ENCODE measurements around the gene PHACTR1.

The PHACTR1 gene

DNA sequence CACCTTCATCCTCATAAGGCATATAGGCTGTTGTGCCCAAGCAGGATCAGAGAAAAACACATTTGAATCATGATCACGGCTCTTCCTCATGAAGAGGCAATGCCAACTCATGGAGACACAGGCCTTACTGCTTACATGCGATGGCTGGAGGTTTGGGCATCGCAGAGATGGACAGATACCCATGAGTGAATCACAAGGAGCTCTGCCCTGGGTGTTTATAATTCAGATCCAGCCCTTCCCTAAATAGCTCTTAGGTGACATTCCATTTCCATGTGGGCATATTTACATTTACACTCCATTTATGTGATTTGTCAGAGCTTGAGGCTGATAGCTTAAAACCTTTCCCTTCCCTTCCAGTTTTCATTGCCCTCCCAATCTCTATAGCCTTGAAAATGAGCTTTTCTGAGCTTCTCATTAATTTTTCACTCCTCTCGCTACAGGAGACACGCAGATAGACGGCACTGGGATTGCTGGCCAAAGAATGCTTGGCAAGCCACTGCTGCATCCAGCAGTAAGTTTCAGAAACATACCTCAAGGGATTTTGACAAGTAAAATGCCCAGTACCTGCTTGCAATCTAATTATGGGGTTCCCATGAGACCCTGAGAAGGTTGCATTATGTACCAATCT, 362.6 kb downstream of the PHACTR1 start:
- no peak for DNase-seq

DNA sequence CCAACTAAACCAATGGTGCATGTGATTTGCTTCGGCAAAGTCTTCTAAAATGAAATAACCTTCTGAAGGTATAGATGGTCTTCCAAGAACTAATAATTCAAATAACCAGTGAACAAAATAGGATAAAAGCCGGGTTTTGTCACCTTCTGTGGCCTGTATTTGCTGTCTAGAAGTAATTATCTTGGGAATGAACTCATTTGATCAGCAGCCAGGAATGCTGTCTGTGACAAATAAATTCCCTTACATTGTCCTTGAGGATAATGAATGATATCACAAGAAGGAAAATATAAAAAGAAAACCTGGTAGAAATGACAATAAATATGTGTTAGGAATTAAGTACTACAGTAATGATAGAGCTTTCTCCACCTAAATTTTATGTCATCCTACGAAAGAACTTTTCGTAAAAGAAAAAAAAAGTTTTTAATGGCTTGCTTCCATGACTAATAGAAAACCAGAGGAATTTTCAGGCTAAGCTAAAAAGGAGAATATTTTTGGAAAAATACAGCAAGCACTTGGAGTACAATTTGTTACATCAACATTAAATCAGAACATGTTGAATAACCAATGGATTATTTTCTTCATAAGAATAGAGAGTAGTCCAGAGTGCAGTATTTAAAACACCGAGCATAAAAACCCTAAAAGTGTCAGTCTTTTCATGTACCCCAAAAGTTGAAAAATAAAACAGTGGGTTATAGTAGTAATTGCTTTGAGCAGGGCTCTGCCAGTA, 364.1 kb downstream of the PHACTR1 start:
- DNase-seq: no peak

DNA sequence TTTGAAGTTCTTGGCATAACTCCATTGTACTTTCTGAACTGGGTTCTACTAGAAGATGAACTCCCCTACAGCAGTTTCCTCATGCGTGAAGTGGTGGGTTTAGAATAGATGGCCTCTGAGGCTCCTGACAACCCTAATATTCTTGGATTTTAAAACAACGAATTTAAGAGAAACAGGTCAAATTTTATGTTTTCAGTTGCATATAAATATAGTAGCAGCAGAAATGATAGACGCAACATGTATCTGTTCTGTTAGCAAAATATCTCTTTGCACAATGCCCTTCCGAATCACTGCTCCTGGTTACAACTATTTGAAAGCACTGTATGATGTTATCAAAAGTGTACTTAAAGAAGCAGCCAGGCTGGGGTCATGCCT, 364.6 kb downstream of the PHACTR1 start:
- no peak for DNase-seq

DNA sequence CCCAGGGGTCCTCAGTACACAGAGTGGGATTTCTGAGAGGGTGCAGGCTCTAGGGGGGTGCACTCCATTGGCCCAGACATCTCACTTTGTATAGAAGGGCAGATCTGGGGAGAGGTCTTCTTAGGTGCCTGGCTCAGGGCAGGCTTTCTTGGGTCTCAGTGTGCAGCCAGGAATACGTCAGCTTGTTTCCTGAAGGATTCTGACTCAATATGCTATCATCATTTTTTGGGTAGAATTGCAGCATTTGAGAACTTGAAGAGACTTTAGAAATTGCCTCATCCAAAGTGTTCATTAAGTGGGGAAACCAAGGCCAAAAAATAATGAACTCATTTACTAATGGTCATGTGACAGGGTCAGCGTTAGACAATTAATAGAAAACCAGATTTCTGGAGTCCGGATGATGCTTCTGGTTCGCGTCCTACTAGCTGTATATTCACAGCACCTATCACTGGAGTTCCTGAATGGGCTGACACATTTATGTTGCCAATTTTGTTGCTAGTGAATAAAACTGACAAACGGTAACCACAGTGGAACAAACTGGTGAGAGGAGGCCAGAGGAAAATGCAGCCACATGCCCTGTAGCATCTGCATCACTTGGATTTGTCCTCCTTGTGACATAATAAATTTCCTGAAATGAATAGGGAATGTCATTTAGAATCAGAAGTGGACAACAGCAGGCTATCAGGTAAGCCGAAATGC, 372.9 kb downstream of the PHACTR1 start:
- DNase-seq: no peak

DNA sequence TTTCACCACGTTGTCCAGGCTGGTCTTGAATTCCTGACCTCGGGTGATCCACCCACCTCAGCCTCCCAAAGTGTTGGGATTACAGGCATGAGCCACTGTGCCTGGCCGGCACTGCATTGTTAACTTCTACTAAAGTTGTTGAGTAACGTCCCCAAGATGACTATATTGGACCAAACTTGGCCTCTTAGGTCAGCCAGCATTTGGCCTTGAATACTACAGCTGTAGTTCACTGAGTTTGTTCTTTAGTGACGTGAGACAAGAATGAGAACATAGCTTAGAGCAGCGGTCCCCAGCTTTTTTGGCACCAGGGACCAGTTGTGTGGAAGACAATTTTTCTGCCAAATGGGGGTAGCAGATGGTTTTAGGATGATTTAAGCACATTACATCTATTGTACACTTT, 374.6 kb downstream of the PHACTR1 start:
- DNase-seq: no peak

DNA sequence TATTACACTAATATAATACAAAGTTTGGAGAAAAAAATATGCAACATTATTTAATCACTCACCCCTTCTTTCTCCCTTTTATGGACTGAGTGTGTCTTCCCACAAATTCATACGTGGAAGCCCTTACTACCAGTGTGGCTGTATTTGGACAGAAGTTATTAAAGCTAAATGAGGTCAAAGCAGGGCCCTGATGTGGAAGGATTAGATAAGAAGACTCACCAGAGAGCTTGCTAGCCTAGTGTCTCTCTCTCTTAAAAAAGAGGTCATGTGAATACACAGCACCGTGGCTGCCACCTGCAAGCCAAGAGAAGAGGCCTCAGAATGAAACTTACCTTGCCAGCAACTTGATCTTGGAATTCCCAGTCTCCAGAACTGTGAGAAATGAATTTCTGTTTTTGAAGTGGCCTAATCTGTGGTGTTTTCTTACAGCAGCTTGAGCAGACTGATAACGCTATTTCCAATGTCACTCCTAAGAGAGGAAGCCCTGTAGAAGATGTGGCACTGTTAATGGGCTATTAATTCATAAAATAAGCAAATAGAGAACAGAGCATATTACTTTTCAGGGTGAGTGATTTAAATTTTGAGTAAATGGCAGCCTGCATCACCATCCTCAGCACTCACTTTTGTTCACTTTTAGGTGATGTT, 378.3 kb downstream of the PHACTR1 start:
- DNase-seq: no peak

DNA sequence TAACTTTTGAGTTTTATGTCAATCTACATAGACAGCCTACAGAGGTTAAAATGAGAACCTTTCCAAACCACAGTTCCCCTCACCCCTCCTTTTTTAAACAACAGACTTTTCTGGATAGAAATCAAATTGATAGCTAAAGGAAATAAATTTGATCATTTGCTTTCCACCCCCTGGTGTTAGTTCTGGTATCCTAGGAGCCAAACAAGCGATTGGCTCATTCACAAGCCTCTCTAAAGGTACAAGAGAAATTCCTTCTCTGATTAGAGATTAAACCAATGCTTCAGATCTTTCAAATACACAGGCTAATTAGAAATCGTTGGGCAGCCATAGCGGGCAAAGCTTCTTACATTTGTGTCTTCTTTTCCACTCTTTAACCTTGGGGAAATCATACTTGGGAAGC, 379.5 kb downstream of the PHACTR1 start:
- DNase-seq: no peak

DNA sequence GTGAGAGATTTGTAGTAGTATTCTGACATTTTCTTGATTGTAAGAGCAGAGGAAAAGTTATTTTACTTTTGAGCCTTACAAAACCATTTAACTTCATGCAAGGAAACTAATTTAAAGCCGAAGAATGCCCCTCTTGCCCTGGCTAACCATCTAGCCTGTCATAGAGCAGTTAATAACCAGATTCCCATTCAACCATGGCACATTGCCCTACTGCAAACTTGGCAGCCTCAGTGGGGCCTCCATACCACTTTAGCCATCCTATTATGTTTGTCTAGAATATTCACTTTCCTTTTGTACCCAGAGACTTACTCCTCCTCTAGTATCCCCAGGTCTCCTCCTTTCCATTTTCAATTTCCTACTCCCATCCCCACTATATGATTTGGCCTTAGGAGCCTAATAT, 380.9 kb downstream of the PHACTR1 start:
- DNase-seq: no peak

DNA sequence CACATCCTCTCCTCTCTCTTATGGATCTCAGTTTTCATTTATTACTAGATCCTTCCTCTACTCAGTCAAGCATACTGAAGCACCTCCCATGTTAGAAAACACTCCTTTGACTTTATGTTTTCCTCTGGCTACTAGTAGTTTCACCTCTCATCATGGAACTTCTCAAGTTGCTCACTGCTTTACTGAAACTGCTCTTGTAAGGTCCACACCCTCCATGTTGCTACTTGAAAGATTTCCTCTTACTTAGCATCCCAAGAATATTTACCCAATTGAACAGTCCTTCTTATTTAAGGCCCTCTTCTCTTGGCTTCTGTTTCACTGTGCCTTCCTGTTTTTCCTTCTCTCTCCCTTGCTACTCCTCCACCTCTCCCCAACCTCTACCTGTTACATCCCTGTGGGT, 381.4 kb downstream of the PHACTR1 start:
- DNase-seq: no peak

DNA sequence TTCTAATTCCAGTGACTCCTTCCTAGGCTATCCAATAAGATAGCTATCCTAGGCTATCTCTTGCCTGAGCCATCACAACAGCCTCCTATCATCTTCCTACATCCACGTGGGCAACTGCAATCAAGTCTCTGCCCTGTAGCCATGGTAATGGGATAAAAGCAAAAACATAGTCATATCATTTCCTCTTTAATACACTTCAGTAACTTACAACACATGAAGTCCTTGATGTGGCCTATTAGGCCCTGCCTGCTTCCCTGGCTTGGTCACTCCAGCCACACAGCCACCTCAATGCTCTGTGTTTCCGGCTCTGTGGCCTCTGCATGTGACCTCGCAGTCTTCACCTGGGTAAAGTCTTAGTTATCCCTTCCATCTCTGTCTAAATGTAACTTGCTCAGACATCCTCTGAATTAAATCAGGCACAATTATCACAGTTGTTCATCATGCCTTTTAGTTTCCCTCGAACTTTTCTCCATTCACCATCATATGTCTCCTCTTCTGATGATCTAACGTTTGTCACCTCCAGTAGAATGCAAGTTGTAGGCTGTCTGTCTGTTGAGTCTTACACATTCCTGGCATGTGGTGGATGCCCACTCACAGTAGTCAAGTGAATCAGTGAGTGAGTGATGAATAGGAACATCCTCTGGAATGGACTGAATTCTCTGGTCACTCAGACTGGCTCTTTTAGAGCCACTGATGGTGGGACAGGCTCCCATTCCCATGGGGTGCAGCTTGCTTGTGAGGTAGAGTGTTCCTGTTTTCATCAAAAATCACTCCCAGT, 382.4 kb downstream of the PHACTR1 start:
- no peak for DNase-seq

DNA sequence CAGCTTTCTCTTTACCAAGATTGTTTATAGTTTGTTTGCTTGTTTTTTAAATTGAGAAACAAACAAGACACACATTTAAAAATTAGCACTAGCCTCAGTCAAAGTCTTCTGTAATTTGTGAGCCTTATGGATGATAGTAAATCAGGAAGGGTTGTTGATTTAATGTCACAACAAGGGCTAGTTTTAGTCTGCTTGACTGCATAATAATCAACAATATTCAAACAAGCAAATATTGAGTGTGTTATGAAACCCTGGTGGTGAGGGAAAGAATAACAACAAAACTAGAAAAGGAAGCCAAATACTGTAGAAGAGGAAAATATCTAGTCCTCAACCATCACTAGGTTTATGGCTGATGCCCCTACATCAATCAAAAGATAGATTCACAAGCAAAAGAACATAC, 383.2 kb downstream of the PHACTR1 start:
- no peak for DNase-seq

DNA sequence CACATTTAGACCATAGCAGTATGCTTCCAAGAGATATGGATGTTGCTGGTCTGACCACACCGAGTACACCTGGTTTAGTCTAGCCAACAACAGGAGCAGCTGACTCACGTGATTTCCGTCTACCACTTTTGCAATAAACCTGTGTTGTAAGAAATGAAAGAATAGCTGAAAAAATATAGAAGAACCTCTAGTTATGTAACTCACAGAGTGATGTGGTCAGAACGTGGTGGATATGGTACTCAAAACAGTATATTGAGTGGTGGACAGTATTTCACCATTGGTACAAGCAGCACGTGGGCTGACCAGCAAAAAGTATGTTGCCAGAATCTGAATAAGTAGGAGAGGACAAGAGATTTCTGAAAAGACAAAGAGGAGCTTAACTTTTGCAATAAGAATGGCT, 384.8 kb downstream of the PHACTR1 start:
- DNase-seq: no peak

DNA sequence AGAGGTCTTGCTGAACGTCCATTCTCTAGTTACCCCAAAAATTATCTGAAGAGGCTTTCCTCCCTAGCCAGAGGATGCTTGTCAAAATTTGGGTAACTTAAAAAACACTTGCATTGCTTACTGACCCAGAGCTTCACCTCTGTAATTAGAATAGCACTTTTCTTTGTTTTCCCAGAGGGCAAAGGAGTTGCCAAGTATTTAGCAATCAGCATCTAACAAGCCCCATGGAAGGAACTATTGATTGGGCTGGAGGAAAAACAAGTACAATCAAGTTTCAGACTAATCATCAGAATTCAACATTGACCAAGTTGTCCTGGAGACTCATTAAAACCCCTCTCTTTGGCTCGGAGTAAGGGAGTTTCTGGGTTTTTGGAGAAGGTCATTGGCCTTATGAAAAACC, 385.4 kb downstream of the PHACTR1 start:
- DNase-seq: no peak

DNA sequence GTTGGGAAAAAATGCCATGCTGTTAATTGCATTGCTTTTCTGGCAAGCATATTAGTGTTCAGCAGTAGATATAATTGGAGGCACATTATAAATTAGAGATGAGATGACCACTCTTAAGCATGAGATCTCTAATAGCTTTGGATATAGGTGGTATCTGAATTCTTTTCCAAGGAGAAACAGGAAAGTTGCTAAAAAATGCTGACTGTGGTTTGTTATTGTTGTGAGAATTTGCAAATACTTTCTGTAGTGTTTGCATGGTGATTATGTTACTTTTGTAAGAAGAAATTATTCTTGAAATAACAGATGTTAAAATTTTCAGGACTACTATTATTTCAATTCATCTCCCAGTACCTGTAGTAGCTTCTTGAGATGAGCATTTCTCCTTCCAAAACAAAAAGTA, 386.6 kb downstream of the PHACTR1 start:
- no peak for DNase-seq

DNA sequence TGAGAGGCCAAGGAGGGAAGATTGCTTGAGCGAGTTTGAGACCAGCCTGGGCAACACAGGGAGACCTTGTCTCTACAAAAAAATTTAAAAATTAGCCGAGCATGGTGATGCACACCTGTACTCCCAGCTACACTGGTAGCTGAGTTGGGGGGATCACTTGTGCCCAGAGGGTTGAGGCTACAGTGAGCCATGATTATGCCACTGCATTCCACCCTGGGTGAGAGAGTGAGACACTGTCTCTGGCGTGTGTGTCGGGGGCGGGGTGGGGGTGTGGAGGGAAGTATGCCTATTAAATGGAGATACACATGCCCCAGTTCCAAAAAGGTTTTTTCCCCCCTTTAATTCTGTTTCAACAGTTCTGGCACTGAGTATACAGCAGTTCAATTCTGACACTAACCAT, 388.6 kb downstream of the PHACTR1 start:
- DNase-seq: no peak

DNA sequence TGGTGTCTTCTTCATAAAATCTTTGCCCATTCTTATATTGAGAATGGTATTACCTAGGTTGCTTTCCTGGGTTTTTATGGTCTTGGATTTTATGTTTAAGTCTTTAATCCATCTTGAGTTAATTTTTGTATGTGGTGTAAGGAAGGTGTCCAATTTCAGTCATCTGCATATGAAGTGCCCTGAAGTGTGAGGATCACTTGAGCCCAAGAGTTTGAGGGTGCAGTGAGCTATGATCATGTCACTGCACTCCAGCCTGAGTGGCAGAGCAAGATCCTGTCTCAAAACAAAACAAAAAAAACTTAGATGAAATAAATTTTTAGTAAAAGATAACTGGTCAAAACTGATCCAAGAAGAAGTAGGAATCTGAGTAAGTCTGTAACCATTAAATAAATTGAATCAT, 396.4 kb downstream of the PHACTR1 start:
- DNase-seq: no peak

DNA sequence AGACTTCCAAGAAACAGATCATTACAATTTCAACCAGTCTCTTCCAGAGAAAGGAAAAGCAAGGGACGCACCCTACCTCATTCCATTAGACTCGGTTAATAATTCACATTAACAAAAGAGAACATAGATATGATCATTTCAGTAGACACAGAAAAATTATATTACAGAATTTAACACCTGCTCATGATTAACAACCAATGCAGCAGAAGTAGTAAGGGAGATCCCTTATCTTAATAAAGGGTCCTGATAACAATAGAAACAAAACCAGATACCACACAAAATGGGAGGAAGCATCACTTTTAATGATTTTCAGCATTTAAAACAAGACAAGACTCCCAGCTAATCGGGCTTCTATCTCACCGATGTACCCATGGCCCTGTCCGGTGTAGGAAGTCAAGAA, 396.8 kb downstream of the PHACTR1 start:
- DNase-seq: no peak

DNA sequence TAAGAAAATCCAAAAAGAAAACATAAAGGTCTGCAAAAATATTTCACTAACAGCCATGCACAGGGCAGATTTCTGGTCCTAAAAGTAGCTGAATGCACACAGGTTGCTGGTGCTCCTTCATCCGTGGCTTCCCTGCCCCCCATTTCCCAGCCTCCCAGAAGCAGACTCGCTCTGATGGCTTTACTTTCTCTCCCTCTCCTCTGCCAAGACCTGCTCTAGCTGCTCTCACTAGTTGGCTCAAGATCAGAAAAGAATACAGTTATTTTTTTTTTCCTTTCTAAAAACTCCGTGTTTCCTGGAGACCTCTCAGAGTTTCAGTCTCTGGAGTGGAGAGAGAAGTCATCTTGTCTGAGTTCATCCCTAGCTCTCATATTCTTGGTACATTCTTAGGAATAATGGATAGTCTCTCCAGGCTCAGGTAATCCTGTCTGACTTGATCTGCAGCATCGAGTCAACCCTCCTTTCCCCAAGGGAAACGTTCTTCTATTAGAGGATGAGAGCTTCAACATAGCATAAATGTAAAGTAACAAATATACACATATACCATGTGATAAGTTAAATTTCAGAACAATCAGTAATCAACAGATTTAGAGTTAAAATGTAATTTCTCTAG, 397.5 kb downstream of the PHACTR1 start:
- no peak for DNase-seq

DNA sequence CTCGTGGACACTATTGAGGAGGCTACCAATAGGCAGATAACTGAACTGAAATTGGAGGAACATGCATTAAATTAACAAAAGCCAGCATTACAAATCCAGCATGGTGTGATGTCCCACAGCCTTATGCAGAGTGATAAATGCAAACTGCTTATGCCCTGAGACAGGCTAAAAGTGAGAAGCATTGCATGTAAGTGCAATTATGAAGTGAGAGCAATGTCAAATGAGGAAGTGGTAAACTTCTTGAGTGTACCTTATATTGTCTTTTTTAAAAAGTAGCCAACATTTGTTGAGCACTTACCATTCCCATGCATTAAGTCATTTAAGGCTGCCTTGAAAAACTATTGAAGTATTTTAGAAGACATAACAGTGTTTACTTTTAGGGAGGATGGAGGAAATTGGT, 399.6 kb downstream of the PHACTR1 start:
- no peak for DNase-seq

DNA sequence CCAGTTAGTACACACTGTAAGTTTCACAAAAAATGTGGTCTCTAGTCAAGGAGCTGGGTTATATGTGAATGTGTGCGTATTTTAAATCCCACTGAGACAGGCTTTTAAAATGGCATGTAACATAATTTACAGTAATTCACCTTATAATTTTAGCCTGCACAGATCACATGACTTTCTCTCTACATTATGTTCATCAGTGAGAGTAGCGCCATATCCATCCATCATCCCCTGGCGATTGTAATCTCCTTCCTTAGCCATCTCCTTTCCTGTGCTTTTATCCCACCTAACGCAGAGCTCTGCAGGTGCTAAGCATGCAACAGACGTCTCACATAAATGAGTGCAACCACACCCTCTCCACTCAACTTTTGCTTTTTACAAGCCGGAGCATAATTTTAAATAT, 401.0 kb downstream of the PHACTR1 start:
- DNase-seq: no peak

DNA sequence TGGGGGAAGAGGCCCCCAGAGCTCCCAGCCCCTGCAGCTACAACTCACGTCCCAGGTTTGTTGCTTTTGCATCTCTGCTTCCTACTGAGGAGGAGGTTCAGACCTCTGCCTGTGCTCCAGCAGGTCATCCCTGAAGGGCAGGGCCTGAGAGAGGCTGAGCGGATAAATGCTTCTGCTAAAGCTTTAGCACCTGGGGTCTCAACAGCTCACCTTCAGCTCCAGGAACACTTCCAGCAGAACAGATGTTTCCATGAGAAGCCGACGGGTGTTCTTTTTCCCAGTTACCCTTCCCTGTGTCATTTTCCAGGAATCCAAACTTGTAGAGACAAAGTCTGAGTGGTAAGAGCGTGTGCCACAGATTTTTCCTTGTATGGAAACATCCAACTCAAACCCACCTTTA, 403.0 kb downstream of the PHACTR1 start:
- no peak for DNase-seq

All from DMS 273 treated with DMSO at 0.1 percent for 48 hours (cell line).